GM19324 (cell line): Measurements from ENCODE around the gene TMEM63A.

Experiments used
- ATAC-seq: cut with Tn5 transposase; IDR thresholded peaks from one replicate; pipeline ENCODE4 v1.9.1; 2021; ENCODE audit warnings: mild to moderate bottlenecking, moderate library complexity; ENCODE audit not compliant: unreplicated experiment, low FRiP score

Gene TMEM63A

DNA sequence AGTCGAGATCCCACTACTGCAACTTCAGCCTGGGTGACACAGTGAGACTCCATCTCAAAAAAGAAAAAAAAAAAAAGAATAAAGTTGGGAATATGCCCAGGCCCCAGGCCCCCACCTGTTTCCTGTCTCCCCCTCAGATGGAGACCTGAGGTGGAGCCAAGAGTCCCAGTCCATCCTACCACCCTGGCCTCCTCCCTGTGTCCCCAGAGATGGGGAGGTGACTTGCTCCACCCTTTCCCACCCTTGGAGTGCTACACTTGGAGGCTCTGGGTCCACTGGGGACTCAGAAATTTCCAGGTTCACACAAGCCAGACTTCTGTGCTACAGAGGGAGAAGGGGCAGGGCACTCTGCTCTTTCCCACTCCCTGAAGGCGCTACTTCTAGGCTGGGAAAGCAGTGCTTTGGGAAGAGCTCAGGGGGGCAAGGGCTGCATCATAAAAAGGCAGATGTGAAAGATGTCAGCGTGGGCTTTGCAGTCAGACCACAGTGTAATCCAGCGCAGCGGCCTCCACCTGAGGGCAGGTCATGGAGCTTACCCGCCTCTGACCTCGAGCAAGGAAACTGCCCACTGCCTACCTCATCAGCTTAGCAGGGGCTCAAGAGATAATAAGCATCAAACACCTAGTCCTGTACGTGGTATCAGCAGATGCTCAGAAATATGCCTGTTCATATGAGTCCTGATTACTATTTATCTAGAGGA is 13.4 kb downstream of the TMEM63A start:
- ATAC-seq = no peak

DNA sequence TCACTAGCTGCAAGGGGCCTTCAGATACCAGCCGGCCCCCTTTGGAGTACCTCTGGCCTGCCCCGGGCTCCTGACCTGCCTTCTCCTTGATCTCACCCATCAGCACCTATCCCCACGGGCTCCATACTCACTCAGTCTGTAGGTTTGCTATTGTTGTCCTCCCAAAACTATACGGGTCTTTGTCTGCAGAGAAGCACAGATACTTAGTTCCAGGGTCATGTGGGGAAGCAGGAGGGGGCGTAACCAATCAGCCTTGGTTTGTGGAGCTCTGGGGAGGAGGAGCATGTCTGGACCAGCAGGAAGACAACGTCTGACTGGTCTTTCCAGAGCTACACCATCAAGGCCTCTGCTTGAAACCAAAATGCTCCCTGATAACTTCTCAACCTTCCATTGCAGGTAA is 15.2 kb downstream of the TMEM63A start:
- ATAC-seq = no peak

DNA sequence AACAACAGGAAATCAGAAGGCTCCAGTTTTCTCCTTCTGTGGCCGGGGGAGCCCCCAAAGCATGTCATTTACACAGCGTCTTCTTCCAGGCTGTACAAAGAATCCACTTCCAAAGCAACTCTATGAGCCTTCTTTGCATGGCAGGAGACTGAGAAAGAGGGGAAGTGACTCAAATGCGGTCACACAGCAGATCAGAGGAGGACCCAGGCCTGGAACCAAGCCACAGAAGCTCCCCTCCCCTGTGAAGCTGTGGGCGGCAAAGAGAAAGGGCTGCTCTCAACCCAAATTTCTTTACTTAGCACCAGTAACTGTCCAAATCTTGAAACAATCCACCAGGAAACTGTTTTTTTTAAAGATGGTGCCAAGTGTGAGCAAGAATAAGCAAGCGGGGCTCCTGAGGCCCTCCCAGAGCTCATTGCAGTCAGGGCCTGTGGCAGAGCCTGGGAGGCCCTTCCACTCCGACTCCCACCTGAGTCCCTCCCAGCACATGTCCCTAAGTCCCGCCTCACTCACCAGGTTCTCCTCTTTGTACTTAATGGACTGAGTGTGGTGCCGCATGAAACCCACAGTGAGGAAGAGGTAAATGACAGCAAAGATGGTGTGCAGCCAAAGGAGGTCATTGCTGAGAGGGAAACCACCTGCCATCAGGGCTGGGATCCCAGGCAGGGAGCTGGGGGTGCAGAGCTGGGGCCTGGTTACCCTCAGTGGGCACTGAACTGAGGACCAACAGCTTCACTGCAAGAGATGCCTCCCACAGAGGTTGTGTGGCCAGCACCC is 15.9 kb downstream of the TMEM63A start:
- ATAC-seq = no peak

DNA sequence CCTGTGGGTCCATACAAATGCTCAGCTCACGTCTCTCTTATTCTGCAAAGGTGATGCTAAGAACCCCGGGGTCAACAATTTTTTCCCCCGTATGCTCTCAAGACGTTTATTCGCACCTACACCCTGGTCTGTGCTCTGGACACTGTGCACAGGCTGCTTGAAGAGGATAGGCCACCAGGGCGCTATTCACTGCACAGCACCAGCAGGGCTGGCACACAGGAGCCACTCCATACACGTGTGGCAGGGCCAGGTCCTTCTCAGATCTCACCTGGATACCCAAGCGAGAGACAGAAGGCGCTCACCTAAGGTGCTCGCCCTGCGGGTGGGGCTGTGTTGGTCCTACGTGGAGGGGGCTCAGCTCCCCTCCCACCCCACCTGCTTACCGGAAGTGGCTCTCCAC is 16.7 kb downstream of the TMEM63A start:
- ATAC-seq = no peak

DNA sequence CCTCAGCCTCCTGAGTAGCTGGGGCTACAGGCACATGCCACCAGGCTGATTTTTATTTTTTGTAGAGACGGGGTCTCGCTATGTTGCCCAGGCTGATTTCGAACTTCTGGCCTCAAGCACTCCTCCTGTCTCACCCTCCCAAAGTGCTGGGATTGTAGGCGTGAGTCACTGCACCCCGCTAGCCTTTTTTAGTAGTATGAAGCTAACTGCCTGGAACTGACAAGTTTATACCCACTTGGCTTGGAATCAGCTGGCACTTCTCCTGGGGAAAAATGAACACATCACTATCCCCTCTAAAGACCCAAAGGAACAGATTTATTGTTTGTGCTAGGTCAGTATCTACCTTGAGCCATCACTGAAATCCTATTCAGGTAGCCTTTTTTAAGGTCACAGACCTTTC is 19.0 kb downstream of the TMEM63A start:
- ATAC-seq = no peak

GRCh38 chr1:225862581-225862950 is 19.6 kb downstream of the TMEM63A start:
- no peak for ATAC-seq

GRCh38 chr1:225861834-225862580 is 20.2 kb downstream of the TMEM63A start:
- ATAC-seq = no peak

DNA sequence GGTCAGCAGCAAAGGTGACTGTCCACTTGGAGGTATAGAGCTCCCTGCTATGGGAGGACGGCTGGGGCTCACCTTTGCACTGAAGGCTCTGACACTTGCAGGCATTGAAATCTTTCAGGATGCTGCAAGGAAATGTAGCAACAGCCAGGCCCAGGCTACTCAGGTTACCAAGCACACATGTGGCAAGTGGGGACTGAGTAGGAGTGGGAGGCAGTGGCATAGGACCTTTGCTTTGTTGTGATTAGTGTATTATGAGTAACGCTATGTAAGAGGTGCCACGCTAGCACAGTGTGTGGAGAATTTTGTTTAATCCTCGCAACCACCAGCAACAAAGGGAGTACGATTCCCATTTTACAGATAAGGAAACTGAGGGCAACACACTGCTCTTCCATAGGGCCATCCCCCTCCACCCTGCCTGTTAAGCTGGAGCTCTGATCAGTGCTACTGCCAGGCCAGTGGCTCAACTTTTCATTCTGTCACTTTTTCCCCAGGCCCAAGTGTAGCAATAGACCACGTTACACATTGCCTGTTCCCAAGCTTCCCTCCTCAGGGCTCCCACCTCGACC is 21.2 kb downstream of the TMEM63A start:
- no peak for ATAC-seq

- no peak for ATAC-seq
These were observed 22.1 kb downstream of the TMEM63A start for GRCh38 chr1:225860107-225860506.

DNA sequence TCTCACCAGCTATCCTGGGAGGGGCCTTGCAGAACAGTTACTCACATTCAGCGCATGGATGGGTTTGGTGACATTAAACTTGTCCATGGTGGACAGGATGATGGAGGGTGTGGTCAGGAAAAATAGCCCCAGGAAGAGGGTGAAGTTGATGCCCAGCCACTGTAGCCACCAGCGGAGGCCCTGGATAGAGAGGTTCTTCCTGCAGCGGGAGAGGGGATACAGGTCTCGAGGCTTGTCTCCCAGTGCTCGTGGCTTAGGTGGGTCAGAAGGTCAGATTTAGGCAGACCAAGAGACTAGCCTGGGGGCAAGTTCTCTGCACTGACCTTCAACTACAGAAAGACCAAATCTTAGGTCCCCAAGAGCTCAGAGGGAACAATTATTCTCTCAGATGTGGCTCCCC is 23.0 kb downstream of the TMEM63A start:
- ATAC-seq = no peak

- ATAC-seq = no peak
These were observed 24.9 kb downstream of the TMEM63A start for GRCh38 chr1:225857256-225857655.

DNA sequence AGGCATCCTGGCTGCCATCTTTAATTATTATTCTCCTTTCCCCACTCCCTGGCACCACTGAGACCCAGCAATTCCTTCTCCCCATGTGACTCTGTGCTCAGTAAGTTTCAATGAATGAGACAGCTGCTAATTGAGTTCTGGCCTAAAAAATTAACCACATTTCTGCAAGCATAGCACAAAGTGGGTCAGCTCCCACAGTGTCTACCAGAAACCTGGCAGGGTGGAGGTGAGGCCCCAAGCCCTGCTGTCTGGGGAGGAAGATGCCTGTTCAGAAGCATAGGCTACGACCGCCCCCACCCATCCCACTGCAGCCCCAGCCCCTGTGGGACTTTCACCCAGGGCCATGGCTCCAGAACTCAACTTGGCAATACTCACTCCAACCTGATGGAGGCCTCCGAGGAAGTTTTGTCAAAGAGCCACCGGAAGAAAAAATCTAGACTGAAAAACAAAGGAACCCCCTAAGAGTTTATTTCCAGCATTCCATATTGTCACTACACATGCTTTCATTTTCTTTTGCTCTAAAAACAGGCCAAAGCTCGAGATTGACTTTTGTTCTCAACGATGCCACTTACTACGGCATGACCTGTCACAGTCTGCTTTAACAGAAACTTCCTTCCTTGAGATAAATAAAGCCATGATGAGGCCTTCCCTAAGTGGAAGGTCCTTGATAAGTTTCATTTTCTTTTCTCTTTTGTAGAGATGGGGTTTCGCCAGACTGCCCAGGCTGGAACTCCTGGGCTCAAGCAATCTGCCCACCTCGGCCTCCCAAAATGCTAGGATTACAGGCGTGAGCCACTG is 26.5 kb downstream of the TMEM63A start:
- no peak for ATAC-seq

DNA sequence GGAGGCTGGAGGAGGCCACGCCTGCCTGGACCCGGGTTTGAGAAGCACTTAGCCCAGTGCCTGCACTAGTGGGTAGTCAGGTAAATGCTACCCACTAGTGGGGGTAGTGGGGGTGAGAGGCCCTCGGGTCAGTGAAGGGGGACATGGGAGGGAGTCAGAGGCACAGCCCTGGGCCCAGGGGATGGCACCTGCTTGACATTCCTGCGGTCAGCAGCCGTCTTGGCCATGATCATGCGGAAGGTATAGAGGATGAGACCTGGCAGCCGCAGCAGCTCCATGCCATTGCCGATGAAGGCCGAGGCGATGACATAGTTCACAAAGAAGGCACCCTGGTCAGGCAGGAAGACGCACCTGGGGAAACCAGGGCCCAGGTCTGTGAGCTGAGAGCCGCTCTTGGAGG is 28.7 kb downstream of the TMEM63A start:
- ATAC-seq = no peak

- ATAC-seq = no peak
These were observed 29.6 kb downstream of the TMEM63A start for GRCh38 chr1:225852413-225853124.

GRCh38 chr1:225851805-225852204 is 30.4 kb downstream of the TMEM63A start:
- no peak for ATAC-seq

DNA sequence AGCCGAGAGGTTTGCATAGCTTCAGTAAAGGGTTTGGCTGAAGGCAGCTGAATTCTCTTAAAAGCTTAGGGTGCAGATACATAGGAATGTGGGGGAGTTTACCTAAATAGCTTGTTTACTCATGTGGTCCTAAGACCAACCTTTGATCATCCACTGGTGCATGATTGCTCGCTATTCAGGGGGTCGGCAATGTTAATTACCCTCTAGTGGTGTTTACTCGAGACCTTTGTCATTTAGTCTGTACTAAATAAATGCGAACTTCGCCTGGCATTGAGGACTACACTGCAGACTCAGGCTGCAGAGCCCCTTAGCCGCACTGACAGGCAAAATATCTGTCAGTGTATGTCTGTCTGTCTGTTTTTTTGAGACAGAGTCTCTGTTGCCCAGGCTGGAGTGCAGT is 31.8 kb downstream of the TMEM63A start:
- no peak for ATAC-seq

DNA sequence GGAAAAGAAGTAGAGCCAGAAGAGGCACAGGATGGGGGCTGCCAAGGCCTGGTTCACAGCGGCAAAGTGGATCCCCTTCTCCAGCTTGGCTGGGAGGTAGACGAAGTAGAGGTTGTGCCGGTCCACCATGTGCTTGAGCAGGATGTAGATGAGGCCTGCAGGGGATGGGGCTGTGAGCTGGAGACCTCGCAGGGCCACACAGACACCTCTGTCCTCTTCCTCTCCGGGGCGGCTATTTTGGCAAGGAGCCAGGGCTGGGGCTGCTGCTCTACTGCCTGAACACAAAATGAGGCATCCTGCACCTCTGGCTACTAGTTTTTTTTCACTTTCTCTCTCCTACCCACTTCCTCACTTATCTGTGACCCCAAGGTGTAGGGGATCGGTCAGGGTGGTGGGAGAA is 32.3 kb downstream of the TMEM63A start:
- no peak for ATAC-seq

GRCh38 chr1:225848030-225848955 is 33.9 kb downstream of the TMEM63A start:
- peak; percentile 56 for ATAC-seq

DNA sequence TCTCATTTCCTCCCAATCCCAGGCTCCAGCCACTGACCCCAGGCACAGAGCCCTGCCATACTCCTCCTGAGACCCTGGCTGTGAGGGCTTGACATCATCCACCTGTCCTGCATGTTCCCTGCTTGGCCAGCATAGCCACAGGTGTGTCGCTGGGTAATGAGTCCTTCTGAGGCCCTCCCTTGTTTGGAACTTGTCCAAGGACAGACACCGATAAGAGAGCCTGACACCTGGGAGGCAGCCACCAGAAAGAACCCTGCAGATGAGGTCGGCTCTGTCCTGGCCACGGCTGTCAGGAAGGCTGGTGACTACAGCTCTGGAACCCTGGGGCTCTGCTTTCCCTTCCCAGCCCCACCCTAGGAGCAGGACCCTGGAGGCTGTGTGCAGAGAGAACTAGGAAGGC is 34.6 kb downstream of the TMEM63A start:
- peak; percentile 2 for ATAC-seq
